Measurements from ENCODE around the gene DHRS2. TPM values are rescaled to one million over a fixed set of nuclear protein-coding genes. Genes with fewer than 3 reads are reported as not detected.
"Not testable (repeated sequence)": the region's sequence is repeated elsewhere in the genome, so short reads cannot be mapped to it uniquely, and the experiment has no call there.

The DHRS2 gene
- total RNA-seq, 2 experiments from 2014 or later, result 1.1 to 1.5 TPM

GRCh38 chr14:23604675-23605170 lies 31.4 kb upstream of the DHRS2 start:
- Mint-ChIP-seq H3K27ac (no peak overlapping the region), H3K9me3 (peaks cover 6% of the 10 kb centered on the region), H3K4me3 (no peak overlapping the region), H3K4me1 (peaks cover 27% of the 10 kb centered on the region), H3K27me3 (no peaks in the 10 kb centered on the region), H3K36me3 (ENCODE audit: low read depth) (peaks cover 5% of the 10 kb centered on the region)
- ChIA-PET CTCF (interaction anchor here (1.0 kb wide), 1 partner anchor 431 kb away, joined by 3 read pairs; no protein-coding TSS in a partner anchor), POLR2A (no interaction called here)
- DNase-seq, result no peak

- peak overlapping the region; percentile 76 for H3K27ac Mint-ChIP-seq
- DNase-seq, result no peak
- H3K4me1 Mint-ChIP-seq, result peaks cover 40% of the 10 kb centered on the region
- POLR2A ChIA-PET, result no interaction called here
- no peak overlapping the region for H3K4me3 Mint-ChIP-seq
- no peaks in the 10 kb centered on the region for H3K27me3 Mint-ChIP-seq
- peaks cover 6% of the 10 kb centered on the region for H3K9me3 Mint-ChIP-seq
- CTCF ChIA-PET, result interaction anchor here (0.8 to 3.9 kb wide), 4 partner anchors 17 to 244 kb away, joined by 3 to 16 read pairs (median 3); no protein-coding TSS in a partner anchor
- peaks cover 5% of the 10 kb centered on the region for H3K36me3 Mint-ChIP-seq (ENCODE audit: low read depth)
Measured at GRCh38 chr14:23605931-23606585, 30.1 kb upstream of the DHRS2 start.

DNA sequence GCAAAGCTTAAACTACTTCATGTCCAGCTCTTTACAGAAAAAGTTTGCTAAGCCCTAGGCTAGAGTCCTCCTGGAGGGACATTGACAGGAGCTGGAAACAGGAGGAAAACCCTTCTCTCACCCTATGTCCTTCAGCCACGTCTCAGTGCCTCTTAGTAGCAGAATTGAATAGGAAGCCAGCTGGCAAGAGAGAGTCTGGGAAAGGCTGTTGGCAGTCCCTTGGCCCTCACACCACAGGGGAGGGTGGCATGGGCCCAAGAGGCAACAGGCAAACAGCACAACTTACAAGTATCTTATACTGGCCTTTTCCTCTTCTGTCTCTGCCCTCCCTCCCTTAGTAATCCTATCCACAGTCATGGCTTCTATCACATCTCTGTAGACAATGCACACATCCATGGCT lies 27.7 kb upstream of the DHRS2 start:
- no peaks in the 10 kb centered on the region for H3K27me3 Mint-ChIP-seq

GRCh38 chr14:23609001-23609400 lies 27.2 kb upstream of the DHRS2 start:
- Mint-ChIP-seq H3K27me3 (no peaks in the 10 kb centered on the region), H3K36me3 (ENCODE audit: low read depth) (peaks cover 5% of the 10 kb centered on the region), H3K4me1 (peaks cover 43% of the 10 kb centered on the region), H3K4me3 (no peak overlapping the region), H3K27ac (no peak overlapping the region), H3K9me3 (peaks cover 6% of the 10 kb centered on the region)
- ChIA-PET POLR2A (no interaction called here), CTCF (interaction anchor here (3.9 kb wide), 1 partner anchor 23 kb away, joined by 16 read pairs; no protein-coding TSS in a partner anchor)
- no peak for DNase-seq

More for the DNA sequence above, 27.7 kb upstream of the DHRS2 start:
- Mint-ChIP-seq H3K4me1 (peaks cover 43% of the 10 kb centered on the region), H3K36me3 (ENCODE audit: low read depth) (peaks cover 5% of the 10 kb centered on the region), H3K9me3 (peaks cover 6% of the 10 kb centered on the region), H3K27ac (no peak overlapping the region), H3K4me3 (no peak overlapping the region)
- CTCF ChIA-PET, result interaction anchor here (3.9 kb wide), 1 partner anchor 24 kb away, joined by 16 read pairs; no protein-coding TSS in a partner anchor
- POLR2A ChIA-PET, result interaction anchor here (0.6 kb wide), 1 partner anchor 109 kb away, joined by 3 read pairs; no protein-coding TSS in a partner anchor
- no peak for DNase-seq

- POLR2A ChIA-PET; DNase-seq; H3K9me3 Mint-ChIP-seq; H3K27me3 Mint-ChIP-seq; H3K36me3 Mint-ChIP-seq (ENCODE audit: low read depth); H3K4me3 Mint-ChIP-seq: not testable (repeated sequence)
- Mint-ChIP-seq H3K4me1 (peaks cover 43% of the 10 kb centered on the region), H3K27ac (peak overlapping the region; percentile 76)
- CTCF ChIA-PET, result interaction anchor here (3.5 to 5.3 kb wide), 2 partner anchors 20 to 22 kb away, joined by 17 to 56 read pairs; no protein-coding TSS in a partner anchor
Measured at GRCh38 chr14:23609411-23610089, 26.6 kb upstream of the DHRS2 start.

DNA sequence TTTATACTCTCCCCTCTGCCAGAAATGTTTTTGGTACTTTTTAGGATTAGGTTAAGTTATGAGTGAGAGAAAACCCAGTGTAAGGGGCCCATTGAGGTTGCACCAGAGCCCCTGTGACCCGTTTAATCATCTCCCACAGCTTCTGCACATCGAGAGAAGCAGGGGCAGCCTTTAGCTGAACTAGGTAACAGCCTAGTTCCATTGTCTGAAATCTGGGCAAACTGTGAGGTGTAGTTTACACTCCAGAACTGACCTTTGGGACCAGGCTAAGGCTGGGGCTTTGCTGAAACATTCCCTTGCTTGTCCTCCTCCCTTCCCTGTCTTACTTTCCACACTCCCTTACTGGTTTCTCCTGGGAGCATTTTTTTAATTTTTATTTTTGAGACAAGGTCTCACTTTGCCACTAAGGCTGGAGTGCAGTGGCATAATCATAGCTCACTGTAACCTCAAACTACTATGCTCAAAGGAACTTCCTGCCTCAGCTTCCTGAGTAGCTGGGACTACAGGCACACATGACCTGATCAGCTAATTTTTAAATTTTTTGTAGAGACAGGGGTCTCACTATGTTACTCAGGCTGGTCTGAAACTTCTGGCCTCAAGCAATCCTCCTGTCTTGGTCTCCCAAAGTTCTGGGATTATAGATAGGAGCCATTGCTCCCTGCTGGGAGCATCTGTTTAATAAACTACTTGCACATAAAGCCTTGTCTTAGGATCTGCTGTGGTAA lies 25.9 kb upstream of the DHRS2 start:
- POLR2A ChIA-PET, result interaction anchor here (0.7 kb wide), 1 partner anchor 21 kb away, joined by 3 read pairs; no protein-coding TSS in a partner anchor
- H3K36me3 Mint-ChIP-seq (ENCODE audit: low read depth), result peaks cover 5% of the 10 kb centered on the region
- DNase-seq, result peak; percentile 21
- H3K4me3 Mint-ChIP-seq, result no peak overlapping the region
- H3K27me3 Mint-ChIP-seq, result no peaks in the 10 kb centered on the region
- peaks cover 6% of the 10 kb centered on the region for H3K9me3 Mint-ChIP-seq
- peaks cover 43% of the 10 kb centered on the region for H3K4me1 Mint-ChIP-seq
- H3K27ac Mint-ChIP-seq, result peak overlapping the region; percentile 76
- CTCF ChIA-PET, result interaction anchor here (0.6 to 5.3 kb wide), 7 partner anchors 21 to 343 kb away, joined by 3 to 56 read pairs (median 5); partner anchors contain the start of gene DHRS4

- Mint-ChIP-seq H3K27ac (peak overlapping the region; percentile 76), H3K4me1 (peaks cover 38% of the 10 kb centered on the region), H3K4me3 (no peak overlapping the region), H3K9me3 (peaks cover 6% of the 10 kb centered on the region), H3K27me3 (no peaks in the 10 kb centered on the region), H3K36me3 (ENCODE audit: low read depth) (peaks cover 5% of the 10 kb centered on the region)
- DNase-seq, result peak; percentile 23
- ChIA-PET CTCF (interaction anchor here (0.6 to 5.3 kb wide), 7 partner anchors 20 to 342 kb away, joined by 3 to 56 read pairs (median 5); partner anchors contain the start of gene DHRS4), POLR2A (interaction anchor here (0.7 kb wide), 1 partner anchor 22 kb away, joined by 3 read pairs; no protein-coding TSS in a partner anchor)
Measured at GRCh38 chr14:23610815-23611289, 25.3 kb upstream of the DHRS2 start.

DNA sequence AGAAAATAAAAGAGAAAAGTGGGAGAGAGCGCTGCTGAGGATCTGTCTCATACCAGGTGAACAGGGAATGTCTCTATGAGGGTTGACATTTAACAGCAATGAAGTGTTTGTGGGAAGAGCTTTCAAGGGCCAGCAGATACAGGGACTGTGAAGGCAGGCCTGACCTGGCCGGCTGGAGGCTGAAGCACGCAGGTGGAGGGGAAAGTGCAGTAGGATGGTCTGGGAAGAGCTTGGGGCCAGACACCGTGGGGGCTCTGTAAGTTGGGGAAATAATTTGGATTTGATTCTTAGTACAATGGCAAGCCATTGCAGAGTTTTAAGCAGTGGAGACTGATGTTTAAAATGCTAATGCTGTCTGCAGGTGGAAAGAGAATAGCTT lies 23.8 kb upstream of the DHRS2 start:
- Mint-ChIP-seq H3K27me3 (no peaks in the 10 kb centered on the region), H3K27ac (no peak overlapping the region), H3K4me1 (peaks cover 25% of the 10 kb centered on the region), H3K36me3 (ENCODE audit: low read depth) (peaks cover 5% of the 10 kb centered on the region), H3K9me3 (peaks cover 6% of the 10 kb centered on the region), H3K4me3 (no peak overlapping the region)
- DNase-seq, result no peak
- CTCF ChIA-PET, result interaction anchor here (1.5 to 5.3 kb wide), 3 partner anchors 19 to 53 kb away, joined by 4 to 56 read pairs (median 17); no protein-coding TSS in a partner anchor
- POLR2A ChIA-PET, result no interaction called here

DNA sequence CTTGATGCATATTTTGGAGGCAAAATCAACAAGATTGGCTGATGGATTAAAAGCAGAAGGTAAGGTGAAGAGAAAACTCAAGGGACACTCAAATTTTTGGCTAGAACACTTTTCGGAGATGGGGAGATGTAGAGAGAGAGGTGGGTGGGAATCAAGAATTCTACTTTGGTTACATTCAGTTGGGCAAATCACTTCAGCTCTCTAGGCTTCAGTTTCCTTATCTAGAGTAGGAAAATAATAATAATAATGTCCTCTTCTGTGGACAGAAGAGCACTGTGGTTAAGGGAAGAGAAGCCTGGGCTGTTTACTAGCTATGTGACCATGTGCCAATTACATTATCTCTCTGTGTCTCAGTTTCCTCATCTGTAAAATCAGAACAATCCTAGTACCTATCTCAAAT lies 23.4 kb upstream of the DHRS2 start:
- Mint-ChIP-seq H3K4me1 (peaks cover 23% of the 10 kb centered on the region), H3K27me3 (no peaks in the 10 kb centered on the region), H3K9me3 (peaks cover 6% of the 10 kb centered on the region), H3K4me3 (no peak overlapping the region), H3K27ac (no peak overlapping the region), H3K36me3 (ENCODE audit: low read depth) (peaks cover 5% of the 10 kb centered on the region)
- ChIA-PET CTCF (interaction anchor here (1.4 to 5.3 kb wide), 4 partner anchors 18 to 53 kb away, joined by 4 to 56 read pairs (median 12); no protein-coding TSS in a partner anchor), POLR2A (no interaction called here)
- DNase-seq, result no peak

DNA sequence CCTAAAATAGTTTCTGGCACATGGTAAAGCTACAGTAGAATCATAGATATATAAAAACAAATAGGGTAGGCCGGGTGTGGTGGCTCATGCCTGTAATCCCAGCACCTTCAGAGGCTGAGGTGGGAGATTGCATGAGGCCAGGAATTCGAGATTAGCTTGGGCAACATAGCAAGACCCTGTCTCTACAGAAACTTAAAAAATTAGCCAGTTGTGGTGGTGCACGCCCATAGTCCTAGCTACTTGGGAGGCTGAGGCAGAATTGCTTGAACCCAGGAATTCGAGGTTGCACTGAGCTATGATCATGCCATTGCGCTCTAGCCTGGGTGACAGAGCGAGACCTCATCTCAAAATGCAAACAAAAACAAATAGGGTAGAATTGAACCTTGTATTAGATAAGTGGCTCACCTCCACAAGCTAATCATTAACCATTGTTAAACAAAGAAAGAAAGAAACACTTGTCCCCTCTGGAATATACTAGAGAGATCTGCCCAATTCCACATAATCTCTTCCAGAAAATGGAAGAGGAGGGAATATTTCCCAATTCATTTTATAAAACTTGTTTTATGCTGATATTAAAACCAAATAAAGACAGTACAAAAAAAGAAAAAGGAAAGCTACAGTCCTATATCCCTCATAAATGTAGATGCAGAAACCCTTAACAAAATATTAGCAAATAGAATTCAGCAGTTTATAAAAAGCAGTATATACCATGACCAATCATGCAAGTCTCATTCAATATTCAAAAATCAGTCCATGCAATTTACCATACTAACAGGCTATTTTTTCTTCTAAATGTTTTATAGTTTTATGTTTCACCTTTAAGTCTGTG lies 22.7 kb upstream of the DHRS2 start:
- ChIA-PET POLR2A (interaction anchor here (1.9 kb wide), 1 partner anchor 19 kb away, joined by 5 read pairs; no protein-coding TSS in a partner anchor), CTCF (interaction anchor here (1.4 to 5.3 kb wide), 4 partner anchors 18 to 52 kb away, joined by 4 to 56 read pairs (median 6); no protein-coding TSS in a partner anchor)
- Mint-ChIP-seq H3K36me3 (ENCODE audit: low read depth) (peaks cover 5% of the 10 kb centered on the region), H3K9me3 (peaks cover 6% of the 10 kb centered on the region), H3K4me1 (peaks cover 23% of the 10 kb centered on the region), H3K27ac (no peak overlapping the region), H3K4me3 (no peak overlapping the region), H3K27me3 (peaks cover 2% of the 10 kb centered on the region)
- no peak for DNase-seq

DNA sequence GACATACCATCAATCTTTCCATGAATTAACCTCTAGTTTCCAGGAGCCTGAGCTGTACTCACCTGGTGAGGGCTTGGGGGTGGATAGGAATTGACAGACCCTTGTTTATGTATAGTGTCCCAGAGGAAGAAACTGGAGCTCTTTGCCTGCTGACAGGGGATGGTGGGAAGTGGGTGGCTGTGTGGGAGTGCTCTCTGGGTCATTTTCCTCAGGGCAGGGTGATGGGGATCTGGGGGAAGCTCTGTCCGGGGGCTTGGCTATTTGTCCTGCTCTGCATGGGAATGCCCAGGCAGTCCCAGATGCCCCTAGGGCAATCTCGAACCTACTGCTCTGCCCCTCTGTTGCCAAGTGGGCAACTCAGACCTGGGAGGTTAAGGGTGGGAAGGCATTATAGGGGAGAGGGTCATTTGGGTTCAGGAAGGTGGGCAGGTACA lies 21.8 kb upstream of the DHRS2 start:
- Mint-ChIP-seq H3K27me3 (peaks cover 2% of the 10 kb centered on the region), H3K4me3 (no peak overlapping the region), H3K27ac (no peak overlapping the region), H3K4me1 (peaks cover 17% of the 10 kb centered on the region), H3K9me3 (no peaks in the 10 kb centered on the region), H3K36me3 (ENCODE audit: low read depth) (no peaks in the 10 kb centered on the region)
- ChIA-PET CTCF (interaction anchor here (1.4 to 5.3 kb wide), 2 partner anchors 17 to 25 kb away, joined by 4 to 56 read pairs; no protein-coding TSS in a partner anchor), POLR2A (interaction anchor here (1.9 kb wide), 1 partner anchor 18 kb away, joined by 5 read pairs; no protein-coding TSS in a partner anchor)
- DNase-seq, result no peak

Data from activated CD4-positive, alpha-beta memory T cell treated with anti-CD3 and anti-CD28 coated beads, Interleukin-2, amount 10 ng/mL, durations not matched to agents 7 days and 5 days (primary cell).